Urothelium cell line (cell line): ENCODE data around the gene WDR82.

Source experiments
- DNase-seq: peaks from one replicate; pipeline ENCODE4 v3.0.0; 2011; ENCODE audit warnings: low spot score, mixed read lengths
- FAIRE-seq: peaks from 2 replicates; lab custom pipeline; 2011; peaks lifted over from hg19 to GRCh38; lab: Jason Lieb, UNC

WDR82 gene

GRCh38 chr3:52259448-52259847 is 19.0 kb downstream of the WDR82 start:
- FAIRE-seq (no peak), DNase-seq (no peak)

- DNase-seq: no peak
- FAIRE-seq: no peak
Measured at GRCh38 chr3:52259035-52259434, 19.4 kb downstream of the WDR82 start.

GRCh38 chr3:52257911-52258310 is 20.5 kb downstream of the WDR82 start:
- FAIRE-seq (no peak), DNase-seq (no peak)

- no peak for DNase-seq
- FAIRE-seq: no peak
Measured at GRCh38 chr3:52256622-52257021, 21.8 kb downstream of the WDR82 start.

GRCh38 chr3:52256159-52256558 is 22.3 kb downstream of the WDR82 start:
- DNase-seq: no peak
- FAIRE-seq: no peak

- DNase-seq (no peak), FAIRE-seq (no peak)
Measured at GRCh38 chr3:52254608-52255007, 23.8 kb downstream of the WDR82 start.

GRCh38 chr3:52253314-52254304 is 24.8 kb downstream of the WDR82 start:
- no peak for DNase-seq
- FAIRE-seq: no peak

- DNase-seq (no peak), FAIRE-seq (no peak)
Measured at GRCh38 chr3:52250122-52250521, 28.3 kb downstream of the WDR82 start.

- no peak for DNase-seq
- no peak for FAIRE-seq
Measured at GRCh38 chr3:52249683-52250082, 28.8 kb downstream of the WDR82 start.

- DNase-seq (no peak), FAIRE-seq (no peak)
Measured at GRCh38 chr3:52248816-52249547, 29.5 kb downstream of the WDR82 start.

- no peak for FAIRE-seq
Measured at GRCh38 chr3:52248165-52248541, 30.3 kb downstream of the WDR82 start.

GRCh38 chr3:52247409-52248164 is 30.9 kb downstream of the WDR82 start:
- FAIRE-seq (no peak), DNase-seq (no peak)

More at GRCh38 chr3:52248165-52248541, 30.3 kb downstream of the WDR82 start:
- no peak for DNase-seq

- DNase-seq: no peak
- FAIRE-seq: no peak
Measured at GRCh38 chr3:52246728-52247408, 31.6 kb downstream of the WDR82 start.

GRCh38 chr3:52246264-52246620 is 32.2 kb downstream of the WDR82 start:
- no peak for FAIRE-seq
- DNase-seq: no peak

GRCh38 chr3:52245322-52246263 is 32.9 kb downstream of the WDR82 start, which contains the start of gene PPM1M:
TSS of gene PPM1M (plus strand) at chr3:52245759. CDS start at chr3:52245825, 66 bp downstream.
- FAIRE-seq (no peak), DNase-seq (peak; percentile 77)

GRCh38 chr3:52243791-52244628 is 34.4 kb downstream of the WDR82 start:
- no peak for FAIRE-seq
- peak; percentile 36 for DNase-seq

- no peak for FAIRE-seq
- no peak for DNase-seq
Measured at GRCh38 chr3:52242039-52242438, 36.4 kb downstream of the WDR82 start.

GRCh38 chr3:52240886-52241370 is 37.5 kb downstream of the WDR82 start:
- DNase-seq (no peak), FAIRE-seq (no peak)
